ENCODE data around the gene MORN5. TPM values are rescaled to one million over a fixed set of nuclear protein-coding genes. Genes with fewer than 3 reads are reported as not detected.
"Not testable (repeated sequence)": the region's sequence is repeated elsewhere in the genome, so short reads cannot be mapped to it uniquely, and the experiment has no call there.

Gene MORN5
- total and polyA plus RNA-seq, 10 donors, result 1.4 TPM; not detected in 9

DNA sequence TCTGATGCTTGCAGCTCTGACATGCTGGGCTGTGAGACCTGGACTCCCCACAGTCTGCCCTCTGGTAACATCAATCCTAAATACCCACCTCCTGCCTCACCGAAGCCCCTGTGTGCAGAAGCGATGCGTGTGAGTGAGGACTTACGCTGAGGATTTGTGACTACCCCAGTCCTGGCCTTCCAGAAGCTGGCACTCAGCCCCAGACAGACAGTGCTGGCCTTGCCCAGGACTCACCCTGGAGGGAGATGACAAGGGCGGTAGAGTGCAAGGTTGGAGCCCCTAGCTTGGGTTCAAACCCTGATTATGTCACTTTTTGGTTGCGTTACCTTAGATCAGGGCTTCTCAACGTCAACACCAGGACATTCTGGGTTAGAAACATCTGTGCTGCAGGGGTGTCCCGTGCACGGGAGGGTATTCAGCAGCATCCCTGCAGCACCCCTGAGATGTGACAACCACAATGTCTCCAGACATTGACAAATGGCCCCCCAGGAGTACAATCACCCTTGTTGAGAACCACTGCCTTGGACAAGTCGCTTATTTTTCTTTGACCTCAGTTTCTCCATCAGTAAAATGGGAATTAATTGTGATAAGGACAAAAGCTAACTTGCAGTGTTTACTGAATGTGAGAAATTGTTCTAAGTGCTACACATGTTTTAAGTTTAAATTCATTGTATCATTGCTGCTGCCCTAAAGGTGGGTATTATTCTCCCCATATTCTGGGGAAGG is 43.1 kb upstream of the MORN5 start:
- H3K4me3 ChIP-seq, result no peak overlapping the region
- no peaks in the 10 kb centered on the region for H3K36me3 ChIP-seq
- no peak for TF ChIP-seq POLR2AphosphoS5 (IDR thresholded peaks at IDR 0.05)
- TF ChIP-seq, protein P1, sequence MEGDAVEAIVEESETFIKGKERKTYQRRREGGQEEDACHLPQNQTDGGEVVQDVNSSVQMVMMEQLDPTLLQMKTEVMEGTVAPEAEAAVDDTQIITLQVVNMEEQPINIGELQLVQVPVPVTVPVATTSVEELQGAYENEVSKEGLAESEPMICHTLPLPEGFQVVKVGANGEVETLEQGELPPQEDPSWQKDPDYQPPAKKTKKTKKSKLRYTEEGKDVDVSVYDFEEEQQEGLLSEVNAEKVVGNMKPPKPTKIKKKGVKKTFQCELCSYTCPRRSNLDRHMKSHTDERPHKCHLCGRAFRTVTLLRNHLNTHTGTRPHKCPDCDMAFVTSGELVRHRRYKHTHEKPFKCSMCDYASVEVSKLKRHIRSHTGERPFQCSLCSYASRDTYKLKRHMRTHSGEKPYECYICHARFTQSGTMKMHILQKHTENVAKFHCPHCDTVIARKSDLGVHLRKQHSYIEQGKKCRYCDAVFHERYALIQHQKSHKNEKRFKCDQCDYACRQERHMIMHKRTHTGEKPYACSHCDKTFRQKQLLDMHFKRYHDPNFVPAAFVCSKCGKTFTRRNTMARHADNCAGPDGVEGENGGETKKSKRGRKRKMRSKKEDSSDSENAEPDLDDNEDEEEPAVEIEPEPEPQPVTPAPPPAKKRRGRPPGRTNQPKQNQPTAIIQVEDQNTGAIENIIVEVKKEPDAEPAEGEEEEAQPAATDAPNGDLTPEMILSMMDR (IDR thresholded peaks at IDR 0.05 in 8 of 11, conservative IDR thresholded peaks at IDR 0.05 in 3 of 11), result no peak
- no peak for TF ChIP-seq POLR2A (IDR thresholded peaks at IDR 0.05)
- WGBS, 5 donors, result 87 to 94% (median 90%) methylated on average over 10 of the region's 10 CpGs
- no peak overlapping the region for H3K27ac ChIP-seq
- DNase-seq, result no peak
- intact Hi-C loops (cut with DNase I; ENCODE audit: low total_unique reads), result no loop called here
- peaks cover 0 to 6% (median 0%) of the 10 kb centered on the region in 8 donors for H3K9me3 ChIP-seq
- peaks cover 0 to 23% (median 1%) of the 10 kb centered on the region in 6 donors for H3K4me1 ChIP-seq
- peaks cover 0 to 8% (median 0%) of the 10 kb centered on the region in 7 donors for H3K27me3 ChIP-seq (replicated peaks in 1 of 7)

DNA sequence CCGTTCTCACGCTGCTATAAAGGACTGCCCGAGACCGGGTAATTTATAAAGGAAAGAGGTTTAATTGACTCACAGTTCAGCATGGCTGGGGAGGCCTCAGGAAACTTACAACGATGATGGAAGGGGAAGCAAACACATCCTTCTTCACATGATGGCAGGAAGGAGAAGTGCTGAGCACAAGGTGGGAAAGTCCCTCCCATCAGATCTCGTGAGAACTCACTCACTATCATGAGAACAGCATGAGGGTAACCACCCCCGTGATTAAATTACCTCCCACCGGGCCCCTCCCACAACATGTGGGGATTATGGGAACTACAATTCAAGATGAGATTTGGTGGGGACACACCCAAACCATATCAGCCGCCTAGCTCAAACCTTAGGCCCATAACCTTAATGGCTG is 42.5 kb upstream of the MORN5 start:
- DNase-seq; H3K27me3 ChIP-seq (replicated peaks in 1 of 7); intact Hi-C loops (cut with DNase I; ENCODE audit: low total_unique reads); H3K36me3 ChIP-seq; H3K9me3 ChIP-seq; H3K4me3 ChIP-seq; H3K27ac ChIP-seq: not testable (repeated sequence)
- WGBS, 5 donors, result 57 to 69% (median 64%) methylated on average over 9 of the region's 9 CpGs
- H3K4me1 ChIP-seq, result peaks cover 0 to 23% (median 1%) of the 10 kb centered on the region in 6 donors

DNA sequence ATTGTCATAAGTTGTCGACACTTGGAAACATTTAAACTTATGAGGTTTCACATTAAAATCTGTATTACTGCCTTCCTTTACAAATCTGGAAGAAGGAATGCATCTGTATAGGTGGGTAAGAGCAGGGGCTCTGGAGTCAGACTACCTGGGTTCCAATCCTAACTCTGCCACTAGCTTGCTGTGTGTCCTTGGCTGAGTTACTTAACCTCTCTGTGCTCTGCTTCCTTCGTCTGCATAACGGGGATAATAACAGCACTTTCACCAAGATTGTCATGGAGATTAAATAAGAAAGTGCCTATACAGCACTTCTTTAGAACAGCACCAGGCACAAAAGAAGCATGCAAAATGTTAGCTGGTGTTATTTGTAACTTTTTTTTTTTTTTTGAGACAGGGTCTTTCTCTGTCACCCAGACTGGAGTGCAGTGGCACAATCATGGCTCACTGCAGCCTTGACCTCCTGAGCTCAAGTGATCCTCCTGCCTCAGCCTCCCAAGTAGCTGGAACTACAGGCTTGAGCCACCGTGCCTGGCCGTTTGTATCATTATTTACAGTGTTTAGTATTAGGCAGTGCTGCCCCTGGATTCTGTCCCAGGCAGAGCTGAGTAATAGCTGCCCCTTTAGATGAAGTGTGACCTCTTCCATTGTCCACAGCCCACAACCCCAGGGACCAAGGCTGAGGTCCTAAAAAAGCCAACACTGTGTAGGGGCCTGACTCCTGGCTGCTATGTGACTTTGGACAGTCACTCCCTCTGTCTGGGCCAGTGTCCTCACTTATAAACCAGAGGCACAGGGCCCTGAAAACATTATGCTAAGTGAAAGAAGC is 41.2 kb upstream of the MORN5 start:
- Histone ChIP-seq H3K4me1 (peaks cover 0 to 28% (median 6%) of the 10 kb centered on the region in 6 donors), H3K27ac (no peak overlapping the region), H3K4me3 (no peak overlapping the region), H3K27me3 (replicated peaks in 1 of 7) (peaks cover 0 to 13% (median 0%) of the 10 kb centered on the region in 7 donors), H3K9me3 (peaks cover 0 to 6% (median 0%) of the 10 kb centered on the region in 8 donors), H3K36me3 (no peaks in the 10 kb centered on the region)
- intact Hi-C loops (cut with DNase I; ENCODE audit: low total_unique reads), result no loop called here
- 71 to 91% (median 84%) methylated on average over 5 of the region's 5 CpGs for WGBS, 5 donors
- TF ChIP-seq POLR2A (IDR thresholded peaks at IDR 0.05), result no peak
- no peak for TF ChIP-seq POLR2AphosphoS5 (IDR thresholded peaks at IDR 0.05)
- TF ChIP-seq, protein P1 (IDR thresholded peaks at IDR 0.05 in 8 of 11, conservative IDR thresholded peaks at IDR 0.05 in 3 of 11), result no peak
- DNase-seq, result no peak

DNA sequence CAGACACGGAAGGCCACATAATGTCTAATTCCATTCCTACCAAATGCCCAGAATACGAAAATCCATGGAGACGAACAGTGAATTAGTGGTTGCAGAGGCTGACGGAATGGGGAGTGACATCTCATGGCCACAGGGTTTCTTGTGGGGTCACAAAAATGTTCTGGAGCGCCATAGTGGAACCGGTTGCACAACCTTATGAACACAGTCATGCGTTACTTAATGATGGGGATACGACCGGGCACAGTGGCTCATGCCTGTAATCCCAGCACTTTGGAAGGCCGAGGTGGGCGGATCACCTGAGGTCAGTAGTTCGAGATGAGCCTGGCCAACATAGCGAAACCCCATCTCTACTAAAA is 40.6 kb upstream of the MORN5 start:
- 89 to 95% (median 93%) methylated on average over 13 of the region's 13 CpGs for WGBS, 5 donors
- H3K4me3 ChIP-seq, result no peak overlapping the region
- TF ChIP-seq POLR2A (IDR thresholded peaks at IDR 0.05), result no peak
- TF ChIP-seq POLR2AphosphoS5 (IDR thresholded peaks at IDR 0.05), result no peak
- TF ChIP-seq, protein P1 (IDR thresholded peaks at IDR 0.05 in 8 of 11, conservative IDR thresholded peaks at IDR 0.05 in 3 of 11), result no peak
- DNase-seq, result no peak
- peaks cover 0 to 6% (median 0%) of the 10 kb centered on the region in 8 donors for H3K9me3 ChIP-seq
- H3K36me3 ChIP-seq, result no peaks in the 10 kb centered on the region
- peaks cover 0 to 28% (median 6%) of the 10 kb centered on the region in 6 donors for H3K4me1 ChIP-seq
- intact Hi-C loops (cut with DNase I; ENCODE audit: low total_unique reads), result no loop called here
- H3K27ac ChIP-seq, result no peak overlapping the region
- peaks cover 0 to 19% (median 0%) of the 10 kb centered on the region in 7 donors for H3K27me3 ChIP-seq (replicated peaks in 1 of 7)

All from spleen (tissue), 11 donors.